ENCODE data around the gene KIF18B. TPM values are rescaled to one million over a fixed set of nuclear protein-coding genes. Genes with fewer than 3 reads are reported as not detected.

Gene KIF18B
- total RNA-seq, 2 experiments from 2014 or later = 42.2 to 126 TPM

- H3K4me1 ChIP-seq (ENCODE audit: insufficient read depth, low read length, poor library complexity, severe bottlenecking) = no peaks in the 10 kb centered on the region
- H3K27ac ChIP-seq (ENCODE audit: low read depth, low read length, poor library complexity, severe bottlenecking) = no peak overlapping the region
- POLR2A ChIA-PET = interaction anchor here (0.6 kb wide), 1 partner anchor 102 kb away, joined by 5 read pairs; no protein-coding TSS in a partner anchor
- H3K9me2 ChIP-seq (ENCODE audit: insufficient read depth, low read length) = no peaks in the 10 kb centered on the region
- no TSS peak for BruUV-seq (replicated peaks)
- DNase-seq (ENCODE audit: low spot score) = no peak
- CTCF ChIA-PET (ENCODE audit: unreplicated experiment) = no interaction called here
- no peaks in the 10 kb centered on the region for H3K9me3 ChIP-seq (ENCODE audit: low read length)
- intact Hi-C loops (cut with micrococcal nuclease; ENCODE audit: unreplicated experiment) = no loop called here
- no peaks in the 10 kb centered on the region for H3K79me2 ChIP-seq (ENCODE audit: insufficient read depth, low read depth, low read length)
- TF ChIP-seq CTCF (conservative IDR thresholded peaks at IDR 0.05; ENCODE audit: low read length) (no peak), EZH2phosphoT487 (IDR thresholded peaks at IDR 0.05; ENCODE audit: borderline replicate concordance, low read depth, low read length) (no peak)
- peaks cover 66% of the 10 kb centered on the region for H3K36me3 ChIP-seq (ENCODE audit: insufficient read depth, low read length)
- H3K4me2 ChIP-seq (ENCODE audit: low read length) = no peak overlapping the region
- H2AFZ ChIP-seq (ENCODE audit: low read length) = no peak overlapping the region
- H3K4me3 ChIP-seq (ENCODE audit: low read depth, low read length, poor library complexity, severe bottlenecking) = no peak overlapping the region
- no peaks in the 10 kb centered on the region for H4K20me1 ChIP-seq (ENCODE audit: insufficient read depth, low read length)
These were observed 20.6 kb downstream of the KIF18B start for GRCh38 chr17:44926821-44927525.

- DNase-seq (ENCODE audit: low spot score) = no peak
- no peaks in the 10 kb centered on the region for H3K9me2 ChIP-seq (ENCODE audit: insufficient read depth, low read length)
- no peaks in the 10 kb centered on the region for H3K9me3 ChIP-seq (ENCODE audit: low read length)
- intact Hi-C loops (cut with micrococcal nuclease; ENCODE audit: unreplicated experiment) = no loop called here
- no peak overlapping the region for H3K27ac ChIP-seq (ENCODE audit: low read depth, low read length, poor library complexity, severe bottlenecking)
- H3K79me2 ChIP-seq (ENCODE audit: insufficient read depth, low read depth, low read length) = no peaks in the 10 kb centered on the region
- peaks cover 56% of the 10 kb centered on the region for H3K36me3 ChIP-seq (ENCODE audit: insufficient read depth, low read length)
- H2AFZ ChIP-seq (ENCODE audit: low read length) = no peak overlapping the region
- POLR2A ChIA-PET = interaction anchor here (0.6 kb wide), 1 partner anchor 101 kb away, joined by 5 read pairs; no protein-coding TSS in a partner anchor
- TF ChIP-seq EZH2phosphoT487 (IDR thresholded peaks at IDR 0.05; ENCODE audit: borderline replicate concordance, low read depth, low read length) (no peak), CTCF (conservative IDR thresholded peaks at IDR 0.05; ENCODE audit: low read length) (no peak)
- no peaks in the 10 kb centered on the region for H4K20me1 ChIP-seq (ENCODE audit: insufficient read depth, low read length)
- H3K4me1 ChIP-seq (ENCODE audit: insufficient read depth, low read length, poor library complexity, severe bottlenecking) = peaks cover 6% of the 10 kb centered on the region
- no TSS peak for BruUV-seq (replicated peaks)
- H3K4me3 ChIP-seq (ENCODE audit: low read depth, low read length, poor library complexity, severe bottlenecking) = no peak overlapping the region
- CTCF ChIA-PET (ENCODE audit: unreplicated experiment) = no interaction called here
- no peak overlapping the region for H3K4me2 ChIP-seq (ENCODE audit: low read length)
These were observed 21.6 kb downstream of the KIF18B start for GRCh38 chr17:44925731-44926697.

Measured in OCI-LY7 (cell line).